PC-9 (cell line): ENCODE data around the gene RPRD1A. TPM values are rescaled to one million over a fixed set of nuclear protein-coding genes. Genes with fewer than 3 reads are reported as not detected.
A peak's percentile ranks its signal among the peaks of the same experiment; 100 is the strongest.

ENCODE experiments used
- BruUV-seq: library from RNA; stranded (reverse); fragments of 400-500 nt; replicated peaks from 2 replicates; lab custom pipeline; 2021; lab: Mats Ljungman, UMichigan
- CTCF ChIA-PET: fragments of 300-600 bp; sonication (Branson Sonifier 250); formaldehyde crosslinking; loops from one replicate; lab custom pipeline; 2022; ENCODE audit warnings: antibody characterized with exemption; lab: Charles Lee
- POLR2A ChIA-PET: fragments of 300-600 bp; sonication (Branson Sonifier 250); formaldehyde crosslinking; loops from one replicate; lab custom pipeline; 2022; ENCODE audit warnings: antibody characterized with exemption; ENCODE audit not compliant: unreplicated experiment; lab: Charles Lee
- DNase-seq, 2 experiments: peaks; one replicate each; pipeline versions ENCODE4 v3.0.0 to v3.0.0-alpha.2; 2015 to 2022; ENCODE audit warnings: mixed read lengths in 1 of 2
- H2AFZ ChIP-seq: fragments of 200-600 bp; sonication (generic); 2 replicates; pipeline ENCODE4 v1.8.1; 2017; ENCODE audit warnings: antibody characterized with exemption
- H3F3A ChIP-seq: fragments of 200-600 bp; sonication (generic); 2 replicates; pipeline ENCODE4 v1.8.1; 2017; ENCODE audit warnings: antibody characterized with exemption, mild to moderate bottlenecking, low read depth; ENCODE audit not compliant: insufficient read depth
- H3K27ac ChIP-seq: fragments of 200-600 bp; sonication (generic); 2 replicates; pipeline ENCODE4 v1.6.1; 2016; ENCODE audit warnings: mixed run types
- H3K27me3 ChIP-seq: fragments of 200-600 bp; sonication (generic); 2 replicates; pipeline ENCODE4 v1.6.1; 2016; ENCODE audit warnings: low read depth, mixed run types; ENCODE audit not compliant: insufficient read depth
- H3K36me3 ChIP-seq: fragments of 200-600 bp; sonication (generic); 2 replicates; pipeline ENCODE4 v1.6.1; 2016; ENCODE audit warnings: low read depth, mixed run types
- H3K4me1 ChIP-seq: fragments of 200-600 bp; sonication (generic); replicated peaks from 2 replicates; pipeline ENCODE4 v1.6.1; 2016; ENCODE audit warnings: mixed run types; ENCODE audit not compliant: insufficient read depth
- H3K4me2 ChIP-seq: fragments of 200-600 bp; sonication (generic); 2 replicates; pipeline ENCODE4 v1.6.1; 2017; ENCODE audit warnings: mixed run types
- H3K4me3 ChIP-seq: fragments of 200-600 bp; sonication (generic); 2 replicates; pipeline ENCODE4 v1.6.1; 2016; ENCODE audit warnings: mixed run types
- H3K79me2 ChIP-seq: fragments of 200-600 bp; sonication (generic); 2 replicates; pipeline ENCODE4 v1.6.1; 2017; ENCODE audit warnings: low read depth, mixed run types
- H3K9me2 ChIP-seq: fragments of 200-600 bp; sonication (generic); 2 replicates; pipeline ENCODE4 v1.8.1; 2017; ENCODE audit warnings: mild to moderate bottlenecking; ENCODE audit not compliant: insufficient read depth
- H3K9me3 ChIP-seq: fragments of 200-600 bp; sonication (generic); 2 replicates; pipeline ENCODE4 v1.8.1; 2016; ENCODE audit warnings: low read depth; ENCODE audit not compliant: insufficient read depth
- H4K20me1 ChIP-seq: fragments of 200-600 bp; sonication (generic); 2 replicates; pipeline ENCODE4 v1.8.1; 2017; ENCODE audit not compliant: insufficient read depth
- EZH2 ChIP-seq: fragments of 200-600 bp; sonication (generic); IDR thresholded peaks from 2 replicates; pipeline ENCODE4 v1.8.0; 2017; ENCODE audit warnings: antibody characterized with exemption, low read depth
- intact Hi-C: fragments of 100-400 bp; cut with micrococcal nuclease; formaldehyde crosslinking; loops from one replicate; pipeline ENCODE4 v1.10.0; 2022; ENCODE audit not compliant: unreplicated experiment
- total RNA-seq: library from RNA; stranded (reverse); gene quantifications from 2 replicates; pipeline ENCODE4 v1.2.3, GENCODE V29; 2021
- TF ChIP-seq, protein P1 (sequence below): fragments of 200-600 bp; sonication (generic); conservative IDR thresholded peaks from 2 replicates; pipeline ENCODE4 v1.6.1; 2017; ENCODE audit warnings: mixed run types, antibody characterized with exemption, mild to moderate bottlenecking, moderate library complexity

Gene RPRD1A
- total RNA-seq, 1 experiment from 2014 or later: 34.2 TPM

GRCh38 chr18:36006997-36007396 is 60.4 kb downstream of the RPRD1A start:
- ChIA-PET POLR2A (no interaction called here), CTCF (no interaction called here)
- Histone ChIP-seq H4K20me1 (no peaks in the 10 kb centered on the region), H3K9me3 (no peaks in the 10 kb centered on the region), H2AFZ (no peak overlapping the region), H3K27me3 (no peaks in the 10 kb centered on the region), H3K79me2 (no peaks in the 10 kb centered on the region), H3K4me1 (no peaks in the 10 kb centered on the region), H3K9me2 (no peaks in the 10 kb centered on the region), H3K4me3 (no peak overlapping the region), H3K4me2 (no peak overlapping the region), H3K36me3 (no peaks in the 10 kb centered on the region), H3K27ac (no peak overlapping the region), H3F3A (no peaks in the 10 kb centered on the region)
- TF ChIP-seq, protein P1, sequence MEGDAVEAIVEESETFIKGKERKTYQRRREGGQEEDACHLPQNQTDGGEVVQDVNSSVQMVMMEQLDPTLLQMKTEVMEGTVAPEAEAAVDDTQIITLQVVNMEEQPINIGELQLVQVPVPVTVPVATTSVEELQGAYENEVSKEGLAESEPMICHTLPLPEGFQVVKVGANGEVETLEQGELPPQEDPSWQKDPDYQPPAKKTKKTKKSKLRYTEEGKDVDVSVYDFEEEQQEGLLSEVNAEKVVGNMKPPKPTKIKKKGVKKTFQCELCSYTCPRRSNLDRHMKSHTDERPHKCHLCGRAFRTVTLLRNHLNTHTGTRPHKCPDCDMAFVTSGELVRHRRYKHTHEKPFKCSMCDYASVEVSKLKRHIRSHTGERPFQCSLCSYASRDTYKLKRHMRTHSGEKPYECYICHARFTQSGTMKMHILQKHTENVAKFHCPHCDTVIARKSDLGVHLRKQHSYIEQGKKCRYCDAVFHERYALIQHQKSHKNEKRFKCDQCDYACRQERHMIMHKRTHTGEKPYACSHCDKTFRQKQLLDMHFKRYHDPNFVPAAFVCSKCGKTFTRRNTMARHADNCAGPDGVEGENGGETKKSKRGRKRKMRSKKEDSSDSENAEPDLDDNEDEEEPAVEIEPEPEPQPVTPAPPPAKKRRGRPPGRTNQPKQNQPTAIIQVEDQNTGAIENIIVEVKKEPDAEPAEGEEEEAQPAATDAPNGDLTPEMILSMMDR: no peak
- no peak for TF ChIP-seq EZH2
- intact Hi-C loops: no loop called here
- no TSS peak for BruUV-seq
- DNase-seq: no peak

- Histone ChIP-seq H2AFZ (no peak overlapping the region), H4K20me1 (no peaks in the 10 kb centered on the region), H3K79me2 (no peaks in the 10 kb centered on the region), H3F3A (no peaks in the 10 kb centered on the region), H3K36me3 (no peaks in the 10 kb centered on the region), H3K4me3 (no peak overlapping the region), H3K9me3 (no peaks in the 10 kb centered on the region), H3K4me1 (no peaks in the 10 kb centered on the region), H3K27me3 (no peaks in the 10 kb centered on the region), H3K27ac (no peak overlapping the region), H3K9me2 (no peaks in the 10 kb centered on the region), H3K4me2 (no peak overlapping the region)
- TF ChIP-seq EZH2: no peak
- TF ChIP-seq, protein P1: no peak
- intact Hi-C loops: no loop called here
- DNase-seq: no peak
- POLR2A ChIA-PET: no interaction called here
- CTCF ChIA-PET: no interaction called here
- BruUV-seq: no TSS peak
Measured at GRCh38 chr18:35999925-36000324, 67.4 kb downstream of the RPRD1A start.

GRCh38 chr18:35998967-35999366 is 68.4 kb downstream of the RPRD1A start:
- no peaks in the 10 kb centered on the region for H3K4me1 ChIP-seq
- no peaks in the 10 kb centered on the region for H3K9me2 ChIP-seq
- ChIA-PET POLR2A (no interaction called here), CTCF (no interaction called here)
- H3K27me3 ChIP-seq: no peaks in the 10 kb centered on the region
- no peak overlapping the region for H3K27ac ChIP-seq
- DNase-seq: no peak
- no peaks in the 10 kb centered on the region for H4K20me1 ChIP-seq
- H3K36me3 ChIP-seq: no peaks in the 10 kb centered on the region
- TF ChIP-seq EZH2: no peak
- TF ChIP-seq, protein P1: peak; percentile 50; the same call in 1 of the 2 replicates
- H2AFZ ChIP-seq: no peak overlapping the region
- H3K9me3 ChIP-seq: no peaks in the 10 kb centered on the region
- no peaks in the 10 kb centered on the region for H3F3A ChIP-seq
- no peaks in the 10 kb centered on the region for H3K79me2 ChIP-seq
- H3K4me3 ChIP-seq: no peak overlapping the region
- H3K4me2 ChIP-seq: no peak overlapping the region
- no TSS peak for BruUV-seq
- intact Hi-C loops: no loop called here
